Measurements from ENCODE around the gene CCDC171. TPM values are rescaled to one million over a fixed set of nuclear protein-coding genes. Genes with fewer than 3 reads are reported as not detected.

Gene CCDC171
- total and polyA plus RNA-seq, 4 donors, result 3.3 to 28.3 (median 17.2) TPM

GRCh38 chr9:15738011-15738410, 185.2 kb downstream of the CCDC171 start:
- no CpG with 5 or more reads among the region's 1 CpG for WGBS (ENCODE audit: insufficient coverage)
- no peaks in the 10 kb centered on the region for H3K36me3 ChIP-seq (ENCODE audit: control insufficient read depth, insufficient read depth, low read length)
- no peak overlapping the region for H3K4me3 ChIP-seq (ENCODE audit: low read depth, low read length)
- peak in 1 of 6 donors; percentile 67 for DNase-seq (ENCODE audit: low read depth in 4 of 6, low spot score in 6 of 6)
- no peaks in the 10 kb centered on the region for H3K27me3 ChIP-seq (ENCODE audit: control insufficient read depth, insufficient read depth, low read length)
- H3K9me3 ChIP-seq (ENCODE audit: control insufficient read depth, insufficient read depth, low read length), result no peaks in the 10 kb centered on the region
- no peaks in the 10 kb centered on the region for H3K4me1 ChIP-seq (ENCODE audit: control insufficient read depth, insufficient read depth, low read length)
- H3K27ac ChIP-seq (ENCODE audit: low read depth, low read length), result no peak overlapping the region

- Histone ChIP-seq H3K4me3 (ENCODE audit: low read depth, low read length) (no peak overlapping the region), H3K36me3 (ENCODE audit: control insufficient read depth, insufficient read depth, low read length) (no peaks in the 10 kb centered on the region), H3K9me3 (ENCODE audit: control insufficient read depth, insufficient read depth, low read length) (no peaks in the 10 kb centered on the region), H3K27me3 (ENCODE audit: control insufficient read depth, insufficient read depth, low read length) (no peaks in the 10 kb centered on the region), H3K4me1 (ENCODE audit: control insufficient read depth, insufficient read depth, low read length) (no peaks in the 10 kb centered on the region), H3K27ac (ENCODE audit: low read depth, low read length) (no peak overlapping the region)
- no peak for DNase-seq (ENCODE audit: low read depth in 4 of 6, low spot score in 6 of 6)
- no CpG with 5 or more reads among the region's 2 CpGs for WGBS (ENCODE audit: insufficient coverage)
Measured at GRCh38 chr9:15741015-15741414, 188.2 kb downstream of the CCDC171 start.

GRCh38 chr9:15743512-15743911, 190.7 kb downstream of the CCDC171 start:
- Histone ChIP-seq H3K27ac (ENCODE audit: low read depth, low read length) (no peak overlapping the region), H3K36me3 (ENCODE audit: control insufficient read depth, insufficient read depth, low read length) (no peaks in the 10 kb centered on the region), H3K4me1 (ENCODE audit: control insufficient read depth, insufficient read depth, low read length) (no peaks in the 10 kb centered on the region), H3K4me3 (ENCODE audit: low read depth, low read length) (no peak overlapping the region), H3K9me3 (ENCODE audit: control insufficient read depth, insufficient read depth, low read length) (no peaks in the 10 kb centered on the region), H3K27me3 (ENCODE audit: control insufficient read depth, insufficient read depth, low read length) (no peaks in the 10 kb centered on the region)
- no CpG with 5 or more reads among the region's 1 CpG for WGBS (ENCODE audit: insufficient coverage)
- DNase-seq (ENCODE audit: low read depth in 4 of 6, low spot score in 6 of 6), result no peak

- Histone ChIP-seq H3K9me3 (ENCODE audit: control insufficient read depth, insufficient read depth, low read length) (no peaks in the 10 kb centered on the region), H3K4me1 (ENCODE audit: control insufficient read depth, insufficient read depth, low read length) (no peaks in the 10 kb centered on the region), H3K27me3 (ENCODE audit: control insufficient read depth, insufficient read depth, low read length) (no peaks in the 10 kb centered on the region), H3K4me3 (ENCODE audit: low read depth, low read length) (no peak overlapping the region), H3K27ac (ENCODE audit: low read depth, low read length) (no peak overlapping the region), H3K36me3 (ENCODE audit: control insufficient read depth, insufficient read depth, low read length) (no peaks in the 10 kb centered on the region)
- WGBS (ENCODE audit: insufficient coverage), result 100% methylated on average over 2 of the region's 3 CpGs
- peak in 1 of 6 donors; percentile 94 for DNase-seq (ENCODE audit: low read depth in 4 of 6, low spot score in 6 of 6)
Measured at GRCh38 chr9:15744196-15744595, 191.4 kb downstream of the CCDC171 start.

DNA sequence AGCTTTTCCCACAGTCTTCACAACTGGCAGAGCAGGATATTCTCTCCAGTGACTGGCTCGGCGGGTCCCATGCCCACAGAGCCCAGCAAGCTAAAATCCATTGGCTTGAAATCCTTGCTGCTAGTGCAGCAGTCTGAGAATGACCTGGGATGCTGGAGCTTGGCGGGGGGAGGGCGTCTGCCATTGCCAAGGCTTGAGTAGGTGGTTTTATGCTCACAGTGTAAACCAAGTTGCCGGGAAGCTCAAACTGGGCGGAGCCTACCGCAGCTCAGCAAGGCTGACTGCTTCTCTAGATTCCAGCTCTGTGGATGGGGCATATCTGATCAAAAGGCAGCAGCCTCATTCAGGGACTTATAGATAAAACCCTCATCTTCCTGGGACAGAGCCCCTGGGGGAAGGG, 194.1 kb downstream of the CCDC171 start:
- H3K27ac ChIP-seq (ENCODE audit: low read depth, low read length), result no peak overlapping the region

GRCh38 chr9:15755660-15756059, 202.8 kb downstream of the CCDC171 start:
- Histone ChIP-seq H3K27me3 (ENCODE audit: control insufficient read depth, insufficient read depth, low read length) (no peaks in the 10 kb centered on the region), H3K4me3 (ENCODE audit: low read depth, low read length) (no peak overlapping the region), H3K4me1 (ENCODE audit: control insufficient read depth, insufficient read depth, low read length) (no peaks in the 10 kb centered on the region), H3K27ac (ENCODE audit: low read depth, low read length) (no peak overlapping the region), H3K36me3 (ENCODE audit: control insufficient read depth, insufficient read depth, low read length) (no peaks in the 10 kb centered on the region), H3K9me3 (ENCODE audit: control insufficient read depth, insufficient read depth, low read length) (no peaks in the 10 kb centered on the region)
- no peak for DNase-seq (ENCODE audit: low read depth in 4 of 6, low spot score in 6 of 6)

More for the DNA sequence above, 194.1 kb downstream of the CCDC171 start:
- H3K27me3 ChIP-seq (ENCODE audit: control insufficient read depth, insufficient read depth, low read length), result no peaks in the 10 kb centered on the region
- DNase-seq (ENCODE audit: low read depth in 4 of 6, low spot score in 6 of 6), result no peak
- WGBS (ENCODE audit: insufficient coverage), result 96% methylated on average over 7 of the region's 7 CpGs
- no peak overlapping the region for H3K4me3 ChIP-seq (ENCODE audit: low read depth, low read length)
- no peaks in the 10 kb centered on the region for H3K4me1 ChIP-seq (ENCODE audit: control insufficient read depth, insufficient read depth, low read length)
- H3K9me3 ChIP-seq (ENCODE audit: control insufficient read depth, insufficient read depth, low read length), result no peaks in the 10 kb centered on the region
- no peaks in the 10 kb centered on the region for H3K36me3 ChIP-seq (ENCODE audit: control insufficient read depth, insufficient read depth, low read length)

GRCh38 chr9:15761551-15761950, 208.7 kb downstream of the CCDC171 start:
- no peak overlapping the region for H3K4me3 ChIP-seq (ENCODE audit: low read depth, low read length)
- H3K4me1 ChIP-seq (ENCODE audit: control insufficient read depth, insufficient read depth, low read length), result no peaks in the 10 kb centered on the region
- peak in 1 of 6 donors; percentile 51 for DNase-seq (ENCODE audit: low read depth in 4 of 6, low spot score in 6 of 6)
- no peaks in the 10 kb centered on the region for H3K27me3 ChIP-seq (ENCODE audit: control insufficient read depth, insufficient read depth, low read length)
- H3K9me3 ChIP-seq (ENCODE audit: control insufficient read depth, insufficient read depth, low read length), result no peaks in the 10 kb centered on the region
- WGBS (ENCODE audit: insufficient coverage), result no CpG with 5 or more reads among the region's 2 CpGs
- no peaks in the 10 kb centered on the region for H3K36me3 ChIP-seq (ENCODE audit: control insufficient read depth, insufficient read depth, low read length)
- no peak overlapping the region for H3K27ac ChIP-seq (ENCODE audit: low read depth, low read length)

DNA sequence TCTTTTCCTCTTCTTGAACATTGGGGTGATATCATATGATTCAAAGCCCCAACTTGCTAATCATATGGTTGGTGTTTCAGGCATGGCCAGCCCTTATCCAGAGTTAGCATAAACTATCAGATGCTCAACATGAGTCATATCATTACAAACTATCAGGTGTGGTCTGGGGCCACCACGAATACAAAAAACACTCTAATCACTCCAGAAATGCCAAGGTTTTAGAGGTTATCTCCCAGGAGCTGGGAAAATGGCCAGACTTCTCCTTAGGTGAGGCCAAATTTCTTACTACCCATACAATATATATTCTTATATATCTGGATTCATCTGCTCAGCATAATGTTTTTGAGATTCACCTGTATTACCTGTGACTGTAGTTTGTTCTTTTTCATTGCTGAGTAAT, 210.5 kb downstream of the CCDC171 start:
- Histone ChIP-seq H3K4me1 (ENCODE audit: control insufficient read depth, insufficient read depth, low read length) (no peaks in the 10 kb centered on the region), H3K27ac (ENCODE audit: low read depth, low read length) (no peak overlapping the region), H3K9me3 (ENCODE audit: control insufficient read depth, insufficient read depth, low read length) (no peaks in the 10 kb centered on the region), H3K4me3 (ENCODE audit: low read depth, low read length) (no peak overlapping the region), H3K36me3 (ENCODE audit: control insufficient read depth, insufficient read depth, low read length) (no peaks in the 10 kb centered on the region), H3K27me3 (ENCODE audit: control insufficient read depth, insufficient read depth, low read length) (no peaks in the 10 kb centered on the region)
- WGBS (ENCODE audit: insufficient coverage), result no CpG with 5 or more reads among the region's 1 CpG
- DNase-seq (ENCODE audit: low read depth in 4 of 6, low spot score in 6 of 6), result no peak

- no peak overlapping the region for H3K4me3 ChIP-seq (ENCODE audit: low read depth, low read length)
- 96% methylated on average over 2 of the region's 2 CpGs for WGBS (ENCODE audit: insufficient coverage)
- no peak for DNase-seq (ENCODE audit: low read depth in 4 of 6, low spot score in 6 of 6)
Measured at GRCh38 chr9:15764131-15764530, 211.3 kb downstream of the CCDC171 start.

GRCh38 chr9:15769547-15769946, 216.7 kb downstream of the CCDC171 start:
- Histone ChIP-seq H3K4me3 (ENCODE audit: low read depth, low read length) (no peak overlapping the region), H3K36me3 (ENCODE audit: control insufficient read depth, insufficient read depth, low read length) (no peaks in the 10 kb centered on the region), H3K9me3 (ENCODE audit: control insufficient read depth, insufficient read depth, low read length) (no peaks in the 10 kb centered on the region), H3K4me1 (ENCODE audit: control insufficient read depth, insufficient read depth, low read length) (no peaks in the 10 kb centered on the region), H3K27me3 (ENCODE audit: control insufficient read depth, insufficient read depth, low read length) (no peaks in the 10 kb centered on the region), H3K27ac (ENCODE audit: low read depth, low read length) (no peak overlapping the region)
- no CpG with 5 or more reads among the region's 5 CpGs for WGBS (ENCODE audit: insufficient coverage)
- no peak for DNase-seq (ENCODE audit: low read depth in 4 of 6, low spot score in 6 of 6)

More at GRCh38 chr9:15764131-15764530, 211.3 kb downstream of the CCDC171 start:
- Histone ChIP-seq H3K4me1 (ENCODE audit: control insufficient read depth, insufficient read depth, low read length) (no peaks in the 10 kb centered on the region), H3K27ac (ENCODE audit: low read depth, low read length) (no peak overlapping the region), H3K36me3 (ENCODE audit: control insufficient read depth, insufficient read depth, low read length) (no peaks in the 10 kb centered on the region), H3K9me3 (ENCODE audit: control insufficient read depth, insufficient read depth, low read length) (no peaks in the 10 kb centered on the region), H3K27me3 (ENCODE audit: control insufficient read depth, insufficient read depth, low read length) (no peaks in the 10 kb centered on the region)
